HG02678 (cell line): ENCODE measurements around the gene BRD8.

Experiments used
- ATAC-seq: cut with Tn5 transposase; IDR thresholded peaks from one replicate; pipeline ENCODE4 v1.9.1; 2021; ENCODE audit warnings: mild to moderate bottlenecking, moderate library complexity; ENCODE audit not compliant: unreplicated experiment

The BRD8 gene

DNA sequence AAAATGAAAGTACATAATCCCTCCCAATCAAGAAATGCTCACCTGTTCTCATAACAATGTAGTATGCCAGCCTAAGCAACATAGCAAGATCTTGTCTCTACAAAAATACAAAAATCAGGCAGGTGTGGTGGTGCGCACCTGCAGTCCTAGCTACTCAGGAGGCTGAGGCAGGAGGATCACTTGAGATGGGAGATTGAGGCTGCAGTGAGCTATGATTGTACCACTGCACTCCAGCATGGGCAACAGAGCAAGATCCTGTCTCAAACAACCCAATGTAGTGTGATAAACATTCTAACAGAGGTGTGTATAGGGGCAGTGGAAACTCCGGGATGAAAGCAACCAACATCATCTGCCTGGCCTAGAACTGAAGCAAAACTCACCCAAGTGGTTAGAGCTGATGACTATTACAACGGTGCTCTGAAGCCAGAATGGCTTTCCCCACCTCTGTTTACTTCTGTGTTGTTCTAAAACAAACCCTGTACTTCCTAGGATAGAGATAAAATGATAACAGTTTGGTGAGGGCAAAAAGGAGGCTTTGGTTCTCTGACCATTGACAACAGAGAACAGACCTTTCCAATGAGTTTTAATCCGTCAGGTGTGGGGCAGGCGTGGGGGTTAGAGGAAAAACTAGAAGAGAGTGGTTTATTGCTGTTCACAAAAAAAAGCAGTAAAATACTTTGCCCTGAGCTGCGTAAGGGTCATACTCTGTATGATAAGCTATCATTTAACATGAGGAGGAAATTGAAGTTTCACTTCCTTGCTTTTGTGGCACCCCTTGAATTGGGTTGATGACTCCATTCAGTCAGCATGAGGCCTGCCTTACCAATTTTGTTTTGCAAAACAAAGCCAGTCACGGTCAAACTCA, 75.7 kb downstream of the BRD8 start:
- no peak for ATAC-seq

GRCh38 chr5:138096997-138097828, 81.2 kb downstream of the BRD8 start:
- ATAC-seq, result no peak

DNA sequence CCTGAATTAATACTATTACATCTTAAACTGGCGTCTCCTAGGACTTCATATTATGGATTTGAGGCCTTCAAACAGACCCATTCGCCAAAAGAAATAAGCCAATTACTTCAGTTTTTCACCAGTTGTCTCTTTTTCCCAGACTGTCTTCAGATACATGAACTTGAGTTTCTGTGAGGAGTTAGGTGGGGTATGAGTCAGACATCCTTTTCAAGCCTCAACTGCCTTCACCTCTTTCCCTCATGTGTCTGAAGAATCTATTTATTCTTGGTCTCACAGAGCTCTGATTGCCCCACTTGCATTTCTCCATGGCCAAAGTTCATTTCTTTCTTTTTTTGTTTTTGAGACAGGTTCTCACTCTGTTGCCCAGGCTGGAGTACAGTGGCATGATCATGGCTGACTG, 82.1 kb downstream of the BRD8 start:
- ATAC-seq, result no peak

GRCh38 chr5:138095100-138095907, 83.1 kb downstream of the BRD8 start:
- ATAC-seq, result no peak

- no peak for ATAC-seq
Measured at GRCh38 chr5:138093036-138093435, 85.4 kb downstream of the BRD8 start.

DNA sequence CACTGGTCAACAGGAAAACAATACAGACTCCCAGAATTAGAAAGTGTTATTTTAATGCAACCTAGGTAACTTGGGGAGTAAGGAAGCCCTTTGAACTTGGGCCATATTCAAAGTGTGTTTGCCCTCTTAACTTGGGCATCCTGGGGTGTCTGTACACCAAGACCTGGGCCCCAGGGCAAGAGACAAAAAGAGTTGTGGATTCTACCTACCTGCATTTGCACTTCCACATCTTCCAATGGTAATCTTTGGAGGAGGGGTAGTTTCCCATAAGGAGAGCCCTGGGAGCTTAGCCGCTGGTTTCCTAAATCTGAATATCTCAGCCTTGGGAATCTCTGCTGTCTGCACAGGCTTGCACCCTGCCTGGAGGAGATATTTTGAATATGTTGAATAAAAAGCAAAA, 86.1 kb downstream of the BRD8 start:
- no peak for ATAC-seq

GRCh38 chr5:138091685-138092084, 86.7 kb downstream of the BRD8 start:
- no peak for ATAC-seq
